BLaER1 (cell line): ENCODE data around the gene P2RX6.

Experiments
- H3K27ac ChIP-seq: shearing (Covaris generic); formaldehyde crosslinking; 2 replicates; pipeline ENCODE4 v1.8.1; 2022
- H3K27me3 ChIP-seq: shearing (Covaris generic); formaldehyde crosslinking; 2 replicates; pipeline ENCODE4 v1.8.1; 2022
- H3K36me3 ChIP-seq: shearing (Covaris generic); formaldehyde crosslinking; 2 replicates; pipeline ENCODE4 v1.8.1; 2022
- H3K4me1 ChIP-seq: shearing (Covaris generic); formaldehyde crosslinking; 2 replicates; pipeline ENCODE4 v1.8.1; 2022
- H3K4me2 ChIP-seq: shearing (Covaris generic); formaldehyde crosslinking; 2 replicates; pipeline ENCODE4 v1.8.1; 2022
- H3K4me3 ChIP-seq: shearing (Covaris generic); formaldehyde crosslinking; 2 replicates; pipeline ENCODE4 v1.8.1; 2022
- H3K9ac ChIP-seq: shearing (Covaris generic); formaldehyde crosslinking; 2 replicates; pipeline ENCODE4 v1.8.1; 2022
- H3K9me3 ChIP-seq: shearing (Covaris generic); formaldehyde crosslinking; 2 replicates; pipeline ENCODE4 v1.8.1; 2022
- H4K20me1 ChIP-seq: shearing (Covaris generic); formaldehyde crosslinking; 2 replicates; pipeline ENCODE4 v1.8.1; 2022
- Cebpa-rat ChIP-seq: shearing (Covaris generic); IDR thresholded peaks from 2 replicates; pipeline ENCODE4 v1.8.1; 2022

P2RX6 gene

DNA sequence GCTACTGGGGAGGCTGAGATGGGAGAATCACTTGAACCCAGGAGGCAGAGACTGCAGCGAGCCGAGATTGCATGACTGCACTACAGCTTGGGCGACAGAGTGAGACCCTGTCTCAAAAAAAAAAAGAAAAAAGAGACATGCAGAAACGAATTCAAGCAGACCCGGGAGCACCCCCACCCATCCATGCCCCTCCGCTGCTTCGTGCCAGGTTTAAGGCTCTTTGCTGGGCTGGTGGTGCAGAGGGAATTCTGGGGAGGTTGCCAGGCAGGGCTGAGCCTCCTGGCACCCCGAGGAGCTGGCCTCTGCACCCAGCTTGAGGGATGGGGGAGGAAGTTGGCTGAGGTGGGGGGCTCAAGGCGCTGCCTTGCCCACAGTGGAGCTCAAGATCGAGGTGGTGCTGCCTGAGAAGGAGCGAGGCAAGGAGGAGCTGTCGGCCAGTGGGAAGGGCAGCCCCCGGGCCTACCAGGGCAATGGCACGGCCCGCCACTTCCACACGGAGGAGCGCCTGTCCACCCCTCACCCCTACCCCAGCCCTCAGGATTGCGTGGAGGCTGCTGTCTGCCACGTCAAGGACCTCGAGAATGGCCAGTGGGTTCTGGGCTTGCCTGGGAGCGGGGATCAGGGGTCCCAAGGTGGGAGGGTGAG is 41.9 kb upstream of the P2RX6 start:
- Histone ChIP-seq H3K36me3 (no peaks in the 10 kb centered on the region), H3K9ac (no peak overlapping the region), H4K20me1 (no peaks in the 10 kb centered on the region), H3K4me1 (peaks cover 9% of the 10 kb centered on the region), H3K27me3 (no peaks in the 10 kb centered on the region), H3K4me3 (no peak overlapping the region), H3K9me3 (no peaks in the 10 kb centered on the region), H3K4me2 (no peak overlapping the region), H3K27ac (no peak overlapping the region)
- no peak for TF ChIP-seq Cebpa-rat

DNA sequence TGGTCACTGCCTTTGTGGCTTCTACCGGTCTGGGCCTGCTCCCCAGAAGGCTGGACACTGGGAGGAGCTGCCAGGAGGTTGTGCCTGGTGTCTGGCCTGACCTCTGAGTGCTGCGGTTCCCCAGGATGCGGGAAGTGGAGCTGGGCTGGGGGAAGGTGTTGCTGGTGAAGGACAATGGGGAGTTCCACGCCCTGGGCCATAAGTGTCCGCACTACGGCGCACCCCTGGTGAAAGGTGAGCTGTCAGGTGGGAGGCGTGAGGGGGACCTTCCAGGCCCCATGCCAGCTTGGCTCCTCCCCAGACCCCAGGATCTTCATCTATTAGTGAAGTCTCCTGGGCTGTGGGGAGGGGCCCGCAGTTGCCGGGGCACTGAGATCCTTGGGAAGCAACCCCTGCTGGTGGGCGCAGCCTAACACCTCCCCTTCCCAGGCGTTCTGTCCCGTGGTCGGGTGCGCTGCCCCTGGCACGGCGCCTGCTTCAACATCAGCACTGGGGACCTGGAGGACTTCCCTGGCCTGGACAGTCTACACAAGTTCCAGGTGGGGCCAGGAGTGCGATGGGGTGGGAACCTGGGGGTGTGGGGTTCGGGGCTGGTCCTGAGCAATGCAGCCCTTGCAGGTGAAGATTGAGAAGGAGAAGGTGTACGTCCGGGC is 41.2 kb upstream of the P2RX6 start:
- TF ChIP-seq Cebpa-rat: no peak
- H3K4me1 ChIP-seq: peaks cover 2% of the 10 kb centered on the region
- H3K4me2 ChIP-seq: no peak overlapping the region
- no peak overlapping the region for H3K27ac ChIP-seq
- H4K20me1 ChIP-seq: no peaks in the 10 kb centered on the region
- H3K27me3 ChIP-seq: no peaks in the 10 kb centered on the region
- H3K9me3 ChIP-seq: peaks cover 6% of the 10 kb centered on the region; the same call in 1 of the 2 replicates
- no peak overlapping the region for H3K4me3 ChIP-seq
- no peaks in the 10 kb centered on the region for H3K36me3 ChIP-seq
- no peak overlapping the region for H3K9ac ChIP-seq

DNA sequence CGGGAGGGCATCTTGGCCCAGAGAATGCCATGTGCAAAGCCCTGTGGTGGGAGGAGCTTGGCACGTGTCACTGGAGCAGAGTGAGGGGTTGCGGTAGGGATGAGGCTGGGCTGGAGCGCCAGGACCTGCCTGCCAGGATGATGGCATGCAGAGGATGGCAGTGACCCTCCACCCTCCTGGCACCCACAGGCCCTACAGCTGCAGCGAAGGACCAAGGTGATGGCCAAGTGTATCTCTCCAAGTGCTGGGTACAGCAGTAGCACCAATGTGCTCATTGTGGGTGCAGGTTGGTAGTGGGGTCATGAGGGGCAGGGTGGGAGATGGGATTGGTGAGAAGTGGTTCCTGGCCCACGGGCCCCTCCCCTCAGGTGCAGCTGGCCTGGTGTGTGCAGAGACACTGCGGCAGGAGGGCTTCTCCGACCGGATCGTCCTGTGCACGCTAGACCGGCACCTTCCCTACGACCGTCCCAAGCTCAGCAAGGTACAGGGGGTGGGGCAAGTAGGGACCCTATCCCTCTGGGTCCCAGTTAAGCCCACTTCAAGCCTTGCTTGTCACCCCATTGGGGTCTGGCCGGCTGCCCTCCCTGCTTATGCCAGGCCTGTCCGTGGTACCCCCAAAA is 40.5 kb upstream of the P2RX6 start:
- Histone ChIP-seq H3K27me3 (no peaks in the 10 kb centered on the region), H3K4me3 (no peak overlapping the region)
- no peak for TF ChIP-seq Cebpa-rat

DNA sequence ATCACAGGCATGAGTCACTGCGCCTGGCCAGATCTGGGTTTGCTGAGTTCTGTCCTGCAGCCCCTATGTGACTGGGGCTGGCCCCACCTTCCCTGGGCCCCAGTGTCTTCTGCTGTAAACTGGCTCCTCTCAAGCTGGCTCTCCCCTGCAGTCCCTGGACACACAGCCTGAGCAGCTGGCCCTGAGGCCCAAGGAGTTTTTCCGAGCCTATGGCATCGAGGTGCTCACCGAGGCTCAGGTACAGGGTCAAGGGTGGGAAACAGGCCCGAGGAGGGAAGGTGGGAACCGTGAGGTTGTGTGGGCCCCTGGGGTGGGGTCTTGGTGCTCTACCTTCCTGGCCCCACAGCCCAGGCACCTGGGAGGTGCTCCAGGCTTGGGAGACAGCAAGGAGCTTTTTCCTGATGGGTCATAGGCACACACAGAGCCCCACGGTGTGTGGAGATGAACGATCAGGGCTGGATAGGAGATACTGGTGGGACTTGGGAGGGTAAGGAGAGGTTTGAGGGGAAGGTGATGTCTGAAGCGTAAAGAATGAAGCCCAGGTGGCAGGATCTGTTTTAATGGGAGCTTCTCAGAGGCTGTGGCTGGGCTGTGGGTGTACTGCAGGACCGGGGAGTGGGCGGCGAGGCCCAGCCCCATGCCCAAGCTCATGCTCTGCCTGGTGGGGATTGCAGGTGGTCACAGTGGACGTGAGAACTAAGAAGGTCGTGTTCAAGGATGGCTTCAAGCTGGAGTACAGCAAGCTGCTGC is 39.2 kb upstream of the P2RX6 start:
- H3K27ac ChIP-seq: no peak overlapping the region
- no peak overlapping the region for H3K9ac ChIP-seq
- H3K4me2 ChIP-seq: no peak overlapping the region
- H3K36me3 ChIP-seq: no peaks in the 10 kb centered on the region
- no peaks in the 10 kb centered on the region for H3K27me3 ChIP-seq
- H3K4me1 ChIP-seq: peaks cover 2% of the 10 kb centered on the region; the same call in 1 of the 2 replicates
- no peak for TF ChIP-seq Cebpa-rat
- no peaks in the 10 kb centered on the region for H4K20me1 ChIP-seq
- H3K4me3 ChIP-seq: no peak overlapping the region
- H3K9me3 ChIP-seq: peaks cover 10% of the 10 kb centered on the region; the same call in 1 of the 2 replicates

More for the DNA sequence above, 40.5 kb upstream of the P2RX6 start:
- H3K9ac ChIP-seq: no peak overlapping the region
- H3K36me3 ChIP-seq: no peaks in the 10 kb centered on the region
- H3K27ac ChIP-seq: no peak overlapping the region
- H3K9me3 ChIP-seq: peaks cover 10% of the 10 kb centered on the region; the same call in 1 of the 2 replicates
- no peaks in the 10 kb centered on the region for H4K20me1 ChIP-seq
- no peak overlapping the region for H3K4me2 ChIP-seq
- H3K4me1 ChIP-seq: no peaks in the 10 kb centered on the region

DNA sequence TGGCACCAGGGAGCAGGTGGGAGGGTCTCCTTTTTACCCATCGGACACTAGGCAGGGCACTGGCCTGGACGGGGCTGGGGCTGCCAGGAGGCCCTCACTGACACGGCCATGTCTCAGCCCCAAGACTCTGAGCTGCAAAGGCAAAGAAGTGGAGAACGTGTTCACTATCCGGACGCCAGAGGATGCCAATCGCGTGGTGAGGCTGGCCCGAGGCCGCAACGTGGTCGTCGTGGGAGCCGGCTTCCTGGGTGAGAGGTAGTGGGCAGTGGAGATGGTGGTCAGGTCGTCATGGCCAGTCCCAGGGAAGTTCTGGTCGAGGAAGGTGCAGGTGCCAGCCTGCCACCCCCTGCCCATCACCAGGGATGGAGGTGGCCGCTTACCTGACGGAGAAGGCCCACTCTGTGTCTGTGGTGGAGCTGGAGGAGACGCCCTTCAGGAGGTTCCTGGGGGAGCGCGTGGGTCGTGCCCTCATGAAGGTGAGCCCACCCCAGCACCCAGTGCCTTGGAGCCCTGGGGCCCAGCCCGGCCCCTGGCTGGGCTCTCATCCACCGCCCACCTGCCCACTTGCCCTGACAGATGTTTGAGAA is 38.6 kb upstream of the P2RX6 start:
- no peak overlapping the region for H3K27ac ChIP-seq
- no peak overlapping the region for H3K4me2 ChIP-seq
- no peak overlapping the region for H3K4me3 ChIP-seq
- TF ChIP-seq Cebpa-rat: no peak
- no peaks in the 10 kb centered on the region for H3K27me3 ChIP-seq
- no peaks in the 10 kb centered on the region for H3K36me3 ChIP-seq
- H3K4me1 ChIP-seq: peaks cover 9% of the 10 kb centered on the region
- H3K9me3 ChIP-seq: peaks cover 10% of the 10 kb centered on the region; the same call in 1 of the 2 replicates
- no peaks in the 10 kb centered on the region for H4K20me1 ChIP-seq
- H3K9ac ChIP-seq: no peak overlapping the region

DNA sequence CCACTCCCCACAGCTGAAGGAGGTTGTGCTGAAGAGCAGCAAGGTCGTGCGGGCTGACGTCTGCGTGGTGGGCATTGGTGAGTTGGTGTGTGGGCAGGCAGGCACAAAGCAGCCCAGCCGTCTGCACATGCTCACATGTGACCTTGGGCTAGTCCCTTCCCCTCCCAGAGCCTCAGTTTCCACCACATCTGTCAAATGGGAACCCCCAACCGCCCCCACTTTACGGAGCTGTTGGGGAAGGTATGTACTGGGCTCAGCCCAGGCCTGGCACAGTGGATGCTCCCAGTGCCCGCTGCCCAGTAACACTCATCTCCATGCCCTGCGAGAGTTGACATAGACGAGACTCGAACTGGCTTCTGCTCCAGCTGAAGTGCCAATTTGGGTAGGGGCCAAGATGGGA is 37.9 kb upstream of the P2RX6 start:
- no peak overlapping the region for H3K9ac ChIP-seq
- no peaks in the 10 kb centered on the region for H4K20me1 ChIP-seq
- H3K27me3 ChIP-seq: no peaks in the 10 kb centered on the region
- TF ChIP-seq Cebpa-rat: no peak
- no peak overlapping the region for H3K4me3 ChIP-seq
- H3K4me1 ChIP-seq: peaks cover 11% of the 10 kb centered on the region
- peaks cover 10% of the 10 kb centered on the region; the same call in 1 of the 2 replicates for H3K9me3 ChIP-seq
- H3K4me2 ChIP-seq: no peak overlapping the region
- H3K36me3 ChIP-seq: no peaks in the 10 kb centered on the region
- no peak overlapping the region for H3K27ac ChIP-seq

DNA sequence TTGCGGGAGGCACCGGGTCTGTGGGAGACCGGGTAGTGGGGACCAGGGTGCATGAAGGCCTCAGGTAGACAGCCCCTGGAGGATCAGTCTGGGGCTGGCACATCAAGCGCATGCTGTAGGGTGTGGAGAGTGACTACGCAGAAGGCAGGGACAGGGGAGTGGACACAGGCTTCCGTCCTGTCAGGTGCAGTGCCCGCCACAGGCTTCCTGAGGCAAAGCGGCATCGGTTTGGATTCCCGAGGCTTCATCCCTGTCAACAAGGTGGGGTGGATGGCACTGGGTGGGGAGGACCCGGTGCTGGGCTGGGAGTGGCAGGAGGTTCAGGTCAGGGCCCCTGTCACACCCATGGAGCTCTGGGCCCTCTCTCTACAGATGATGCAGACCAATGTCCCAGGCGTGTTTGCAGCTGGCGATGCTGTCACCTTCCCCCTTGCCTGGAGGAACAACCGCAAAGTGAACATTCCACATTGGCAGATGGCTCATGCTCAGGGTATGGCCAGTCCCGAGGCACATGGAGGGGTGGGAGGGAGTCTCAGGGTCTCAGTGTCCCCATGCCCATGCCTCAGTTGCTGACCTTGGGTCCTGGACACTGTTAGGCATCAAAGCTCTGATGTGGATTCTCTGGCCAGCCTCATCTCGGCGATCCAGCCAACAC is 37.3 kb upstream of the P2RX6 start:
- TF ChIP-seq Cebpa-rat: no peak
- H3K9ac ChIP-seq: no peak overlapping the region
- no peak overlapping the region for H3K4me3 ChIP-seq
- H3K9me3 ChIP-seq: peaks cover 10% of the 10 kb centered on the region; the same call in 1 of the 2 replicates
- H4K20me1 ChIP-seq: no peaks in the 10 kb centered on the region
- H3K27me3 ChIP-seq: no peaks in the 10 kb centered on the region
- no peak overlapping the region for H3K27ac ChIP-seq
- peaks cover 13% of the 10 kb centered on the region for H3K4me1 ChIP-seq
- no peak overlapping the region for H3K4me2 ChIP-seq
- no peaks in the 10 kb centered on the region for H3K36me3 ChIP-seq

DNA sequence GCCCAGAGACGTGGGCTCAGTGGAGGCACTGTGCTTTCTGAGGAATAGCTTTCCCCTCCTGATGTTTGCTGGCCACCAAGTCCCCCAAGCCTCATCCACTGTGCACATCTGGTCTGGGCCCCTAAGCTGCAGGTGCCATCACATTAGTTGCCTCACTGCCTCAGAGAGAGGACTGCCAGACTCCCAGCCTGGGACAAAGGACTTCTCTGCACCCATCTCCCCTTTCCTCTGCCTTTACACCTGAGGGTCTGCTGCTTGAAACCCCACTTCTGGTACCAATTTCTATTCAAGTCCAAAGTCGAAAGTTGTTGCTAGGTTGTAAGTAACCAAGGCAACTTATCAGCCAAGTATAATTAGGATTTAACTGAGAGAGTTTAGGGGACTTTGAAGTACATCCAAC is 36.5 kb upstream of the P2RX6 start:
- TF ChIP-seq Cebpa-rat: no peak
- no peaks in the 10 kb centered on the region for H3K36me3 ChIP-seq

DNA sequence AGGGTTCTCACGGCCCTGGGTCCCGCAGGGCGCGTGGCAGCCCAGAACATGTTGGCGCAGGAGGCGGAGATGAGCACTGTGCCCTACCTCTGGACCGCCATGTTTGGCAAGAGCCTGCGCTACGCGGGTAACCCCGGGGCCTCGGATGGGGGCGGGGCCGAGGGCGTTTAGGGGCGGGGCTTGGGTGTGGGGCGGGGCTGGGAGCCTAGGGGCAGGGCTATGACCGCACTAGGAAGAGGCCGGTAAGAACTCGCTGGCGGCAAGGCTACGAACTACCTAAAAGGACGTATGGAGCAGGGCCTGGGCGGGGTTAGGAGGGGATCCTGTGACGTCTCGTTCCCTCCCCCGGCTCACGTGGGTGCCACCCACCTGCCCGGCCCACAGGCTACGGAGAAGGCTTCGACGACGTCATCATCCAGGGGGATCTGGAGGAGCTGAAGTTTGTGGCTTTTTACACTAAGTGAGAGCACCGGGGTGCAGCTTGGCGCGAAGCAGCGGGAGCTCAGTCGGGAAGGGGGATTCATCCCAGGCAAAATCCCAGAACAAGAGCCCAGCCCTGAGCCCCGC is 35.6 kb upstream of the P2RX6 start:
- no peak for TF ChIP-seq Cebpa-rat
- Histone ChIP-seq H4K20me1 (no peaks in the 10 kb centered on the region; the same call in 1 of the 2 replicates), H3K9ac (no peak overlapping the region), H3K4me1 (peaks cover 28% of the 10 kb centered on the region), H3K4me3 (no peak overlapping the region), H3K27me3 (no peaks in the 10 kb centered on the region), H3K36me3 (peaks cover 9% of the 10 kb centered on the region), H3K27ac (no peak overlapping the region), H3K9me3 (peaks cover 10% of the 10 kb centered on the region; the same call in 1 of the 2 replicates), H3K4me2 (no peak overlapping the region)

More for the DNA sequence above, 36.5 kb upstream of the P2RX6 start:
- Histone ChIP-seq H3K4me1 (peaks cover 21% of the 10 kb centered on the region), H4K20me1 (no peaks in the 10 kb centered on the region), H3K9ac (no peak overlapping the region), H3K4me2 (no peak overlapping the region), H3K27ac (no peak overlapping the region), H3K4me3 (no peak overlapping the region), H3K9me3 (peaks cover 10% of the 10 kb centered on the region; the same call in 1 of the 2 replicates), H3K27me3 (no peaks in the 10 kb centered on the region)
